Lower leg skin (tissue), 4 donors: ENCODE measurements around the gene OGG1. TPM values are rescaled to one million over a fixed set of nuclear protein-coding genes. Genes with fewer than 3 reads are reported as not detected.

ENCODE experiments used
- DNase-seq, 2 donors: peaks; one replicate each; pipeline ENCODE4 v3.0.0-alpha.2; 2019; ENCODE audit warnings: low spot score in 2 of 2
- H3K4me3 ChIP-seq: fragments of 200-600 bp; sonication (generic); 2 replicates; pipeline ENCODE4 v1.5.1; 2017; ENCODE audit warnings: mild to moderate bottlenecking, low read depth; ENCODE audit not compliant: poor library complexity, severe bottlenecking
- POLR2A ChIP-seq, 2 donors: fragments of 450-650 bp; IDR thresholded peaks; one replicate each; pipeline ENCODE4 v1.6.1; 2016 to 2017; ENCODE audit warnings: antibody characterized with exemption in 2 of 2, mild to moderate bottlenecking in 1 of 2, moderate library complexity in 1 of 2
- WGBS, 2 donors: methylation state at CpG; one replicate each; pipeline ENCODE4 v1.1.5; 2018; 5-methylcytosine and 5-hydroxymethylcytosine counted together
- intact Hi-C: fragments of 100-400 bp; cut with DNase I; formaldehyde crosslinking; loops from one replicate; pipeline ENCODE4 v1.15.0; 2023; ENCODE audit warnings: low total_unique reads
- total RNA-seq, 4 donors: library from RNA; depleted of rRNA; stranded (reverse); fragments of >200 nt; gene quantifications; one replicate each; pipeline ENCODE4 v1.1.0, GENCODE V29; 2016
- TF ChIP-seq, protein P1 (sequence below), 3 donors: fragments of 450-650 bp; IDR thresholded peaks; one replicate each; pipeline ENCODE4 v1.5.1; 2016; ENCODE audit warnings: antibody characterized with exemption in 3 of 3, mild to moderate bottlenecking in 3 of 3, moderate library complexity in 2 of 3

The OGG1 gene
- total RNA-seq, 4 donors from 2014 or later, result 7.9 to 27.2 (median 17.4) TPM

DNA sequence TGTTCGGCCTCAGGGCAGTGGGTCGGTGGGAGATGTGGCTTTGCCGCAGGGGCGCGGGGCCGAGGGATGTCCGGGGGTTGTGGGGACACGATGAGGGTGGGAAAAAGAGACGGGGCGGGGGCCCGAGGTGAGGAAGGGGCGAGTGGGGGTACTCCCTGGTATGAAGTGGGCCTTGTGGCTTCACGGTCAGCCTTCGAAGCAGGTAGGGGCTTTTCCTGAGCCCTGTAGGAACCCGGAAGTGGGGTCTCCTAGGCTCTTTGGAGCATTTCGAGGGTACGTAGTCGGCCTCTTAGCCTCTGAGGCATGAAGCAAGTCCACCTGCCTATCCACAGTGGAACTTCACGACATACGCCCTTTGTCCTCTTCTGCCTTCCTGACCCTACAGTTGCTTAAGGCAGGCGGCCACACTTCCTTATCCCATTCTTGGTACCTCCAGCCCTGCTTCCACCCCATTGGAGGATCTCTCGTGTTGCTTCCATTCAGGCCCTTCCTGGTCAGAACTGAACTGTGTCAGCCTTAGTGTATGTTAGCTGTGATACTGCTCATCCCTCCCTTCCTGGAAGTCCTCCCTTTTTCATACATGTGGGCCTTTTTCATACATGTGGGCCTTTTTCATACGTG is 43.5 kb downstream of the OGG1 start:
- peak overlapping the region; percentile 99 for H3K4me3 ChIP-seq
- no peak for TF ChIP-seq POLR2A (IDR thresholded peaks at IDR 0.05)
- TF ChIP-seq, protein P1, sequence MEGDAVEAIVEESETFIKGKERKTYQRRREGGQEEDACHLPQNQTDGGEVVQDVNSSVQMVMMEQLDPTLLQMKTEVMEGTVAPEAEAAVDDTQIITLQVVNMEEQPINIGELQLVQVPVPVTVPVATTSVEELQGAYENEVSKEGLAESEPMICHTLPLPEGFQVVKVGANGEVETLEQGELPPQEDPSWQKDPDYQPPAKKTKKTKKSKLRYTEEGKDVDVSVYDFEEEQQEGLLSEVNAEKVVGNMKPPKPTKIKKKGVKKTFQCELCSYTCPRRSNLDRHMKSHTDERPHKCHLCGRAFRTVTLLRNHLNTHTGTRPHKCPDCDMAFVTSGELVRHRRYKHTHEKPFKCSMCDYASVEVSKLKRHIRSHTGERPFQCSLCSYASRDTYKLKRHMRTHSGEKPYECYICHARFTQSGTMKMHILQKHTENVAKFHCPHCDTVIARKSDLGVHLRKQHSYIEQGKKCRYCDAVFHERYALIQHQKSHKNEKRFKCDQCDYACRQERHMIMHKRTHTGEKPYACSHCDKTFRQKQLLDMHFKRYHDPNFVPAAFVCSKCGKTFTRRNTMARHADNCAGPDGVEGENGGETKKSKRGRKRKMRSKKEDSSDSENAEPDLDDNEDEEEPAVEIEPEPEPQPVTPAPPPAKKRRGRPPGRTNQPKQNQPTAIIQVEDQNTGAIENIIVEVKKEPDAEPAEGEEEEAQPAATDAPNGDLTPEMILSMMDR (IDR thresholded peaks at IDR 0.05), result no peak
- intact Hi-C loops, result no loop called here
- 0 to 3% methylated on average over 22 to 23 of the region's 23 CpGs for WGBS, 2 donors
- DNase-seq, result peak in 1 of 2 donors; percentile 46

DNA sequence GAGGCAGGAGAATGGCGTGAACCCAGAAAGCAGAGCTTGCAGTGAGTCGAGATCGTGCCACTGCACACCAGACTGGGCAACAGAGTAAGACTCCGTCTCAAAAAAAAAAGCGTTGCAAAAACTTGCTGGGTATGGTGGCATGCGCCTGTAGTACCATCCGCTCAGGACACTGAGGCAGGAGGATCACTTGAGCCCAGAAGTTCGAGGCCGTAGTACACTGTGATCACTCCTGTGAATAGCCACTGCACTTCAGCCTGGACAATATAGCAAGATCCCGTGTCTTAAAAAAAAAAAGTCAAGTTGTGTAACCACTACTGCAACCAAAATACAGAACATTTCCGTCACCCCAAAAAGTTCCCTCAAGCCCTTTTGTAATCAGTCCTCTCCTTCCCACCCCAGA is 44.6 kb downstream of the OGG1 start:
- 95 to 97% methylated on average over 11 of the region's 11 CpGs for WGBS, 2 donors
- TF ChIP-seq, protein P1 (IDR thresholded peaks at IDR 0.05), result no peak
- no peak for TF ChIP-seq POLR2A (IDR thresholded peaks at IDR 0.05)
- intact Hi-C loops, result no loop called here
- DNase-seq, result no peak
- no peak overlapping the region for H3K4me3 ChIP-seq

DNA sequence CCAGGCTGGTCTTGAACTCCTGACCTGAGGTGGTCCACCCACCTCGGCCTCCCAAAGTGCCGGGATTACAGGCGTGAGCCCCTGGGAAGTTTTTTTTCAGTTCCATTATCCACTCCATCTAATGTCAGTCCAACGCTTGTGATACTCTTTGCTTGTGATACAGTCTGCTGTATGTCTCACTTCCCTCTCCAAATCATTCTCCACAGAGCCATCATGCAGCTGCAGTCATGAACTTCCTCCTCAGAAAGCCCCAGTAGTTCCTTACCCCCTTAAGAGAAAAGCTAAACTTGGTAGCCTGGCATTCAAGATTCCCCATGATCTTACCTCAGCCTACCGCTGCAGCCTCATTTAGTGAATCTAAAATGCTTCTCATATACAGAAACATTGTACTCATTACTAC is 45.5 kb downstream of the OGG1 start:
- intact Hi-C loops, result no loop called here
- TF ChIP-seq POLR2A (IDR thresholded peaks at IDR 0.05), result no peak
- TF ChIP-seq, protein P1 (IDR thresholded peaks at IDR 0.05), result no peak
- 77 to 91% methylated on average over 5 of the region's 5 CpGs for WGBS, 2 donors
- DNase-seq, result no peak
- H3K4me3 ChIP-seq, result no peak overlapping the region

DNA sequence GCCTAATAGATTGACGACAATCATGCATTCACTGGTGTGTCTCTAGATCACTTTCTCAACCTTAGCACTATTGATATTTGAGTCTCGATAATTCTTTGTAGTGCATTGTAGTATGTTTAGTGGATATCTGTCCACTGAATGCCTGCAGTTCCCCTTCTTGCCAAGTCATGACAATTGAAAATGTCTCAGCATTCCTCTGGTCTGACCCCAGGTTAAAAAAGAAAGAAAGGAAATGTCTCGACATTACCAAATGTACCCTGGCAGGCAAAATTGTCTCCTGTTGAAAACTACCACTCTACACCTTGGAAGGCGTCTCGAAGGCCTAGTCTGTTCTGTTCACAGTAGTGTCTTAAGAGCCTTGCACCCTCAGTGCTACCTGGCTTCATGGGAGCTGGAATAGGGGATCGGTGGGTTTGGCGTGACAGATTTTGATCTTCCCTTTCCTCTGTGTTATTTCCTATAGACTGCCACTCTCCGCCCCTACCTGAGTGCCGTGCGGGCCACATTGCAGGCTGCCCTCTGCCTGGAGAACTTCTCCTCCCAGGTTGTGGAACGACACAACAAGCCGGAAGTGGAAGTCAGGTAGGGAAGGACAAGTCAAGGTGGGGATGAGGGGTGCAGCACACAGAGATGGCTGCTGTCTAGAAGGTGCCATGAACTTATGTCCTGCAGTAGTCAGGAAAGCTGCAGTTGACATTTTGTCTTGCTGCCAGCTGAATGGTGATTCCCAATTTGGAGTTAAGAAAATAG is 47.6 kb downstream of the OGG1 start:
- intact Hi-C loops, result no loop called here
- TF ChIP-seq, protein P1 (IDR thresholded peaks at IDR 0.05), result no peak
- TF ChIP-seq POLR2A (IDR thresholded peaks at IDR 0.05), result no peak
- DNase-seq, result no peak
- H3K4me3 ChIP-seq, result no peak overlapping the region
- 92% methylated on average over 12 of the region's 12 CpGs for WGBS, 2 donors

DNA sequence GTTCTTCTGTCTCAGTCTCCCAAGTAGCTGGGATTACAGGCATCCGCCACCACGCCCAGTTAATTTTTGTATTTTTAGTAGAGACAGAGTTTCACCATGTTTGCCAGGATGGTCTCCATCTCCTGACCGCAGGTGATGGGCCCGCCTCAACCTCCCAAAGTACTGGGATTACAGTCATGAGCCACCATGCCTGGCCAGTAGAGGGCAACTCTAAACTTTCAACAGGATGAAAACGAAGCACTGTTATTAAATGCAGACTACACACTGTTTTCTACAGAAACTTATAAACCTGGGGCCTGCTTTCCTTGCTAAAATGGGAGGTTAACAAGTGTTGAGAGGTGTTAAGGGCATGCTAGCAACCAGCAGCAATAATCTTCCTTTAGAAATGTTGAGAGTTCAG is 50.8 kb downstream of the OGG1 start:
- no peak overlapping the region for H3K4me3 ChIP-seq
- DNase-seq, result no peak
- TF ChIP-seq, protein P1 (IDR thresholded peaks at IDR 0.05), result no peak
- TF ChIP-seq POLR2A (IDR thresholded peaks at IDR 0.05), result no peak
- intact Hi-C loops, result no loop called here
- 86 to 90% methylated on average over 5 of the region's 5 CpGs for WGBS, 2 donors
